GM23248 (cell line): ENCODE results near the gene INHBE.

Experiments used
- EZH2 ChIP-seq: fragments of 200-600 bp; sonication (generic); IDR thresholded peaks from 2 replicates; pipeline ENCODE4 v1.6.1; 2018; ENCODE audit warnings: antibody characterized with exemption, mild to moderate bottlenecking; ENCODE audit not compliant: insufficient read depth, poor library complexity, severe bottlenecking
- EZH2phosphoT487 ChIP-seq: fragments of 200-600 bp; sonication (generic); IDR thresholded peaks from 2 replicates; pipeline ENCODE4 v1.6.1; 2018; ENCODE audit warnings: antibody characterized with exemption, moderate library complexity, mild to moderate bottlenecking, low read depth; ENCODE audit not compliant: insufficient read depth

GRCh38 chr12:57415088-57415487 is 40.0 kb upstream of the INHBE start:
- TF ChIP-seq EZH2 (no peak), EZH2phosphoT487 (no peak)
